ENCODE measurements around the gene ZBTB8OS.

ZBTB8OS gene

DNA sequence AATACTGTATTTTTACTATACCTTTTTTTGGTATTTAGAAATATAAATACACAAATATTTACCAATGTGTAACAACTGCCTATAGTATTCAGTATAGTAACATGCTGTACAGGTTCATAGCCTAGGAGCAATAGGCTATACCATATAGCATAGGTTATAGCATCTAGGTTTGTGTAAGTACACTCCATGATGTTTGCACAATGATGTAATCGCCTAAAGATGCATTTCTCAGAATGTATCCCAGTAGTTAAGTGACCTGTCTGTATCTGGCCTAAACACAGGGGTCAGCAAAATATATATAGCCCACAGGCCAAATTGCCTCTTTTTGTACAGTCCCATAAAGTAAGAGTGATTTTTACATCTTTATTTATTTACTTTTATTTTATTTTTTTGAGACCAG lies 24.2 kb downstream of the ZBTB8OS start:
- H3K27me3 ChIP-seq (replicated peaks; ENCODE audit: control insufficient read depth, insufficient read depth, low read length): no peaks in the 10 kb centered on the region
- TF ChIP-seq, protein P1, sequence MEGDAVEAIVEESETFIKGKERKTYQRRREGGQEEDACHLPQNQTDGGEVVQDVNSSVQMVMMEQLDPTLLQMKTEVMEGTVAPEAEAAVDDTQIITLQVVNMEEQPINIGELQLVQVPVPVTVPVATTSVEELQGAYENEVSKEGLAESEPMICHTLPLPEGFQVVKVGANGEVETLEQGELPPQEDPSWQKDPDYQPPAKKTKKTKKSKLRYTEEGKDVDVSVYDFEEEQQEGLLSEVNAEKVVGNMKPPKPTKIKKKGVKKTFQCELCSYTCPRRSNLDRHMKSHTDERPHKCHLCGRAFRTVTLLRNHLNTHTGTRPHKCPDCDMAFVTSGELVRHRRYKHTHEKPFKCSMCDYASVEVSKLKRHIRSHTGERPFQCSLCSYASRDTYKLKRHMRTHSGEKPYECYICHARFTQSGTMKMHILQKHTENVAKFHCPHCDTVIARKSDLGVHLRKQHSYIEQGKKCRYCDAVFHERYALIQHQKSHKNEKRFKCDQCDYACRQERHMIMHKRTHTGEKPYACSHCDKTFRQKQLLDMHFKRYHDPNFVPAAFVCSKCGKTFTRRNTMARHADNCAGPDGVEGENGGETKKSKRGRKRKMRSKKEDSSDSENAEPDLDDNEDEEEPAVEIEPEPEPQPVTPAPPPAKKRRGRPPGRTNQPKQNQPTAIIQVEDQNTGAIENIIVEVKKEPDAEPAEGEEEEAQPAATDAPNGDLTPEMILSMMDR (IDR thresholded peaks at IDR 0.05; ENCODE audit: insufficient read depth, low read length, poor library complexity, severe bottlenecking): no peak
- no peak for DNase-seq (ENCODE audit: extremely low read depth, insufficient read length)
- H3K36me3 ChIP-seq (ENCODE audit: control insufficient read depth, insufficient read depth, low read length): peaks cover 2% of the 10 kb centered on the region
- H3K4me3 ChIP-seq (replicated peaks; ENCODE audit: low read depth, low read length): no peak overlapping the region

DNA sequence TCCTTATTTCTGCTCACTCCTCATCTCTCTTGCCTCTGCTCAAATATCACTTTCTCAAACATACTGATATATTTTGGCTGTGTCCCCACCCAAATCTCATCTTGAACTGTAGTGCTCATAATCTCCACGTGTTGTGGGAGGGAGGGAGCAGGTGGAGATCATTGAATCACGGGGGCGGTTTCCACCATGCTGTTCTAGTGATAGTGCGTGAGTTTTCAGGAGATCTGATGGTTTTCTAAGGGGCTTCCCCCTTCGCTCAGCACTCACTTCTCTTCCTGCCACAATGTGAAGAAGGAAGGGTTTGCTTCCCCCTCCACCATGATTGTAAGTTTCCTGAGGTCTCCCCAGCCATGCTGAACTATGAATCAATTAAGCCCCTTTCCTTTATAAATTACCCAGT lies 26.6 kb downstream of the ZBTB8OS start:
- TF ChIP-seq, protein P1 (IDR thresholded peaks at IDR 0.05; ENCODE audit: insufficient read depth, low read length, poor library complexity, severe bottlenecking): no peak
- no peaks in the 10 kb centered on the region for H3K27me3 ChIP-seq (replicated peaks; ENCODE audit: control insufficient read depth, insufficient read depth, low read length)
- no peak overlapping the region for H3K4me3 ChIP-seq (replicated peaks; ENCODE audit: low read depth, low read length)
- no peak for DNase-seq (ENCODE audit: extremely low read depth, insufficient read length)
- H3K36me3 ChIP-seq (ENCODE audit: control insufficient read depth, insufficient read depth, low read length): peaks cover 1% of the 10 kb centered on the region; the same call in 1 of the 2 replicates

DNA sequence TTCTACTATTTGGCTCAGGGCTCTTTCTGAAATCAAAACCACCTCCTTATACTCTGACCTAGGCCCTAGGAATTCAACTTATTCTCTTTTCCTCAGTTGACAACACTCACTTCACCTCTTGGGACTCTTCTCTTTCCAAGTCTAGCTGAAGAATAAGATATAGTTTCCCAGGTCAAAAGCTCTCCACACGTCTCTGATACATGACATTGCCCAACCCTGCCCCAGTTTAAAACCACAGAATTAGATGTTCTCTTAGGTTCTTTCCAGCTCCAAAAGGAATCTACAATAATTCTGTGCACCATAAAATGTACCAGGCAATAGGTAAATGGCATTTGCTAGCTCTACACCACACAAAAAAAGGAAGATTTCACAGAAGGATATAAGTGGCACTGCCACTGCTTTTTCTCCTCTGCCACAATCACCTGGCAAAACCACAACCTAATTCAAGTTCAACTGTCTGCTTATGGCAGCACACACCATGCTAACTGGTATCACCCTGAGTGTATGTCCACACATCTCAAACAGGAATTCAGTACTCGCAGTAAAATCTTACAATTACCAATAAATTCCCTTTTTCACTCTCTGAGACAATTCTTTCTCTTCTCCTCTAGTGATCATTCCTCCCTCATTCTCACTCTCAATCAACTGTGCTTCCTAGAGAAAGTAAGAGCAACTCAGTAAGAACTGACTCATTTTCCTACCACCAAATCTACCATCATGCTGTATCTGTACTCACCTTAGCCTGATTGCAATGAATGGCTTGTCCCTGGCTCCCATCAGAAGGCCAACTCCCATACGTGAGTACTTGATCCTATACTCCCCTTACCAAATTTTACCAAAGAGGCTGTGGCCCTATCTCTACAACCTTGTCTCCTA lies 27.3 kb downstream of the ZBTB8OS start:
- Histone ChIP-seq H3K36me3 (ENCODE audit: control insufficient read depth, insufficient read depth, low read length) (0 out of 2 replicates have a peak, but pooled peaks cover 1% of the 10 kb centered on the region), H3K4me3 (replicated peaks; ENCODE audit: low read depth, low read length) (no peak overlapping the region), H3K27me3 (replicated peaks; ENCODE audit: control insufficient read depth, insufficient read depth, low read length) (no peaks in the 10 kb centered on the region)
- TF ChIP-seq, protein P1 (IDR thresholded peaks at IDR 0.05; ENCODE audit: insufficient read depth, low read length, poor library complexity, severe bottlenecking): no peak
- DNase-seq (ENCODE audit: extremely low read depth, insufficient read length): peak; percentile 32

DNA sequence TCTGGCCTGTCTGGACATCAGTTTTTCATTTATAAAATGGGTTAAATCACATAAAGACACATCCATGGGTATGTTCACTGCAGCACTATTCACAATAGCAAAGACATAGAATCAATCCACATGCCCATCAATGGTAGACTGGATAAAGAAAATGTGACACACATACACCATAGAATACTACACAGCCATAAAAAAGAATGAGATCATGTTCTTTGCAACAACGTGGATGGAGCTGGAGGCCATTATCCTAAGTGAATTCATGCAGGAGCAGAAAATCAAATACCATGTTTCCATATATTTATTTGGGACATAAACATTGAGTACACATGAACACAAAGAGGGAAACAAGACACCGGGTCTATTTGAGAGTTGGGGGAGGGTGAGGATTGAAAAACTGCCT lies 28.1 kb downstream of the ZBTB8OS start:
- DNase-seq (ENCODE audit: extremely low read depth, insufficient read length): no peak
- no peaks in the 10 kb centered on the region for H3K27me3 ChIP-seq (replicated peaks; ENCODE audit: control insufficient read depth, insufficient read depth, low read length)
- H3K36me3 ChIP-seq (ENCODE audit: control insufficient read depth, insufficient read depth, low read length): 0 out of 2 replicates have a peak, but pooled peaks cover 1% of the 10 kb centered on the region
- TF ChIP-seq, protein P1 (IDR thresholded peaks at IDR 0.05; ENCODE audit: insufficient read depth, low read length, poor library complexity, severe bottlenecking): no peak
- H3K4me3 ChIP-seq (replicated peaks; ENCODE audit: low read depth, low read length): no peak overlapping the region

DNA sequence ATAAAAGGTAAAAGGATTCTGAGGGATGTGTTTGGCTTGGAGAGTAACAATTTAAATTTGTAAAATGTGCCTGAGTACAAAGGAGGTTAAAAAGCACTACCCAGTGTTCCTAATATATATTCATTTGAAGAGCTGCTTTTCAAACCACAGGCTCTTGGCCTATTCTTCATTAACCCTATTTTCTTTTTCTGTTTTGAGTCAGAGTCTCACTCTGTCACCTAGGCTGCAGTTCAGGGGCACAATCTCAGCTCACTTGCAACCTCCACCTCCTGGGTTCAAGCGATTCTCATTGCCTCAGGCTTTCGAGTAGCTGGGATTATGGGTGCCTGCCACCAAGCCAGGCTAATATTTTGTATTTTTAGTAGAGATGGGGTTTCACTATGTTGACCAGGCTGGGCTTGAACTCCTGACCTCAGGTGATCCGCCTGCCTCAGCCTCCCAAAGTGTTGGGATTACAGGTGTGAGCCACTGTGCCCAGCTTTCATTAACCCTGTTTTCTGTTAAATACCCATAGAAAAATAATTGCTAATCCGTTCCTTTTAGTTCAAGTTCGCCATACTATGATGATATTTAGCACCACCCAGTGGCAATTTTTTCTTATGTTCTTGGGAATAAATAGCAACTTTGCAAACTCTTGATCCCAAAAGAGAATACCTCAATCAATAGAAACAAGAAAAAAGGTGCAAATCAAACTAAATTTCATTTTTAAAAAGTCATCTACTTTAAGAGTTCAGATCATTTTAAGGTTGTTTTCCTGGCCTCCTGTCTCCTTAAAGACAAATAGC lies 30.5 kb downstream of the ZBTB8OS start:
- Histone ChIP-seq H3K27me3 (replicated peaks; ENCODE audit: control insufficient read depth, insufficient read depth, low read length) (no peaks in the 10 kb centered on the region), H3K36me3 (ENCODE audit: control insufficient read depth, insufficient read depth, low read length) (0 out of 2 replicates have a peak, but pooled peaks cover 1% of the 10 kb centered on the region), H3K4me3 (replicated peaks; ENCODE audit: low read depth, low read length) (no peak overlapping the region)
- TF ChIP-seq, protein P1 (IDR thresholded peaks at IDR 0.05; ENCODE audit: insufficient read depth, low read length, poor library complexity, severe bottlenecking): no peak
- peak; percentile 59 for DNase-seq (ENCODE audit: extremely low read depth, insufficient read length)
